Measurements from ENCODE around the gene SLC16A5.

SLC16A5 gene

GRCh38 chr17:75093548-75094158, 5.9 kb downstream of the SLC16A5 start:
- H3K79me2 ChIP-seq (ENCODE audit: low read length), result no peaks in the 10 kb centered on the region
- no peaks in the 10 kb centered on the region for H3K27me3 ChIP-seq (replicated peaks; ENCODE audit: insufficient read depth, low read length)
- TF ChIP-seq CTCF (IDR thresholded peaks at IDR 0.05; ENCODE audit: low read length) (no peak), EZH2 (optimal IDR thresholded peaks at IDR 0.05; ENCODE audit: low read depth, low read length) (no peak), EZH2phosphoT487 (IDR thresholded peaks at IDR 0.05; ENCODE audit: low read length) (no peak)
- no peak overlapping the region for H2AFZ ChIP-seq (ENCODE audit: low read length)
- no peaks in the 10 kb centered on the region for H3K36me3 ChIP-seq (replicated peaks; ENCODE audit: insufficient read depth, low read length)
- no peak overlapping the region for H3K4me2 ChIP-seq (ENCODE audit: low read depth, low read length)
- H3K9me2 ChIP-seq (replicated peaks; ENCODE audit: insufficient read depth, low read length), result no peaks in the 10 kb centered on the region
- H3F3A ChIP-seq (ENCODE audit: insufficient read depth, low read length), result no peaks in the 10 kb centered on the region
- H3K4me3 ChIP-seq (ENCODE audit: low read length), result no peak overlapping the region
- no peaks in the 10 kb centered on the region for H4K20me1 ChIP-seq (ENCODE audit: insufficient read depth, low read length)
- no peak overlapping the region for H3K9ac ChIP-seq (ENCODE audit: low read length)
- no peaks in the 10 kb centered on the region for H3K9me3 ChIP-seq (replicated peaks; ENCODE audit: insufficient read depth, low read length)
- H3K4me1 ChIP-seq (ENCODE audit: low read length), result no peaks in the 10 kb centered on the region
- DNase-seq, result no peak
- H3K27ac ChIP-seq (ENCODE audit: low read length), result no peak overlapping the region

- Histone ChIP-seq H3F3A (ENCODE audit: insufficient read depth, low read length) (no peaks in the 10 kb centered on the region), H3K27ac (ENCODE audit: low read length) (no peak overlapping the region)
These were observed 7.2 kb downstream of the SLC16A5 start for GRCh38 chr17:75094871-75095399.

GRCh38 chr17:75096082-75096625, 8.4 kb downstream of the SLC16A5 start:
- H3K9ac ChIP-seq (ENCODE audit: low read length), result no peak overlapping the region
- DNase-seq, result no peak
- H3K9me3 ChIP-seq (replicated peaks; ENCODE audit: insufficient read depth, low read length), result no peaks in the 10 kb centered on the region
- TF ChIP-seq EZH2 (optimal IDR thresholded peaks at IDR 0.05; ENCODE audit: low read depth, low read length), result no peak
- no peak for TF ChIP-seq CTCF (IDR thresholded peaks at IDR 0.05; ENCODE audit: low read length)
- TF ChIP-seq EZH2phosphoT487 (IDR thresholded peaks at IDR 0.05; ENCODE audit: low read length), result no peak
- H3K4me2 ChIP-seq (ENCODE audit: low read depth, low read length), result no peak overlapping the region
- H3F3A ChIP-seq (ENCODE audit: insufficient read depth, low read length), result no peaks in the 10 kb centered on the region
- no peaks in the 10 kb centered on the region for H3K36me3 ChIP-seq (replicated peaks; ENCODE audit: insufficient read depth, low read length)
- H3K27ac ChIP-seq (ENCODE audit: low read length), result no peak overlapping the region
- no peaks in the 10 kb centered on the region; the same call in 1 of the 2 replicates for H3K27me3 ChIP-seq (replicated peaks; ENCODE audit: insufficient read depth, low read length)
- H3K4me1 ChIP-seq (ENCODE audit: low read length), result no peaks in the 10 kb centered on the region
- H3K79me2 ChIP-seq (ENCODE audit: low read length), result no peaks in the 10 kb centered on the region
- H3K4me3 ChIP-seq (ENCODE audit: low read length), result no peak overlapping the region
- H3K9me2 ChIP-seq (replicated peaks; ENCODE audit: insufficient read depth, low read length), result no peaks in the 10 kb centered on the region
- no peaks in the 10 kb centered on the region for H4K20me1 ChIP-seq (ENCODE audit: insufficient read depth, low read length)
- no peak overlapping the region for H2AFZ ChIP-seq (ENCODE audit: low read length)

More at GRCh38 chr17:75094871-75095399, 7.2 kb downstream of the SLC16A5 start:
- no peak for DNase-seq
- Histone ChIP-seq H3K4me2 (ENCODE audit: low read depth, low read length) (no peak overlapping the region), H3K4me1 (ENCODE audit: low read length) (no peaks in the 10 kb centered on the region), H3K4me3 (ENCODE audit: low read length) (no peak overlapping the region), H3K79me2 (ENCODE audit: low read length) (no peaks in the 10 kb centered on the region), H3K9me2 (replicated peaks; ENCODE audit: insufficient read depth, low read length) (no peaks in the 10 kb centered on the region), H3K27me3 (replicated peaks; ENCODE audit: insufficient read depth, low read length) (no peaks in the 10 kb centered on the region; the same call in 1 of the 2 replicates), H4K20me1 (ENCODE audit: insufficient read depth, low read length) (no peaks in the 10 kb centered on the region), H3K9me3 (replicated peaks; ENCODE audit: insufficient read depth, low read length) (no peaks in the 10 kb centered on the region), H3K36me3 (replicated peaks; ENCODE audit: insufficient read depth, low read length) (no peaks in the 10 kb centered on the region), H3K9ac (ENCODE audit: low read length) (no peak overlapping the region), H2AFZ (ENCODE audit: low read length) (no peak overlapping the region)
- TF ChIP-seq CTCF (IDR thresholded peaks at IDR 0.05; ENCODE audit: low read length) (no peak), EZH2 (optimal IDR thresholded peaks at IDR 0.05; ENCODE audit: low read depth, low read length) (no peak), EZH2phosphoT487 (IDR thresholded peaks at IDR 0.05; ENCODE audit: low read length) (no peak)

All from MM.1S (cell line).